ENCODE measurements around the gene HOXB1. TPM values are rescaled to one million over a fixed set of nuclear protein-coding genes. Genes with fewer than 3 reads are reported as not detected.

Gene HOXB1
- total and polyA plus RNA-seq, 2 of the 8 experiments (the other 6 are each of a cell fraction or from before 2014, with no cell fraction given): not detected

GRCh38 chr17:48499735-48500434 lies 30.9 kb downstream of the HOXB1 start (continued):
- TF ChIP-seq CHD7 (IDR thresholded peaks at IDR 0.05; ENCODE audit: insufficient replicate concordance, low read length) (no peak), CTCF (IDR thresholded peaks at IDR 0.05; ENCODE audit: control extremely low read depth in 1 of 3, insufficient read depth in 1 of 3, low read depth in 1 of 3, low read length in 3 of 3) (no peak), ATF2 (IDR thresholded peaks at IDR 0.05; ENCODE audit: low read length) (no peak), RXRA (IDR thresholded peaks at IDR 0.05; ENCODE audit: insufficient read depth, low read depth, low read length) (no peak), NANOG (IDR thresholded peaks at IDR 0.05; ENCODE audit: insufficient read depth, low read depth, low read length, poor library complexity, severe bottlenecking) (no peak)
